ENCODE results near the gene ZNG1B. TPM values are rescaled to one million over a fixed set of nuclear protein-coding genes. Genes with fewer than 3 reads are reported as not detected.
"Not testable (repeated sequence)": the region's sequence is repeated elsewhere in the genome, so short reads cannot be mapped to it uniquely, and the experiment has no call there.

The ZNG1B gene
- 18.9 to 34.0 TPM (median 19.6 TPM) in 3 replicates for polyA plus RNA-seq
- 28.4 TPM for polyA plus RNA-seq (2011; ENCODE audit: low read depth)
- 11.2 and 19.0 TPM in 2 replicates for polyA plus RNA-seq (2011; cell fraction: cytosol; rRNA removed)
- 23.0 and 40.3 TPM in 2 replicates for polyA plus RNA-seq (2011; cell fraction: nucleus; rRNA removed)
- 17.6 and 25.2 TPM in 2 replicates for polyA plus RNA-seq (2012; ENCODE audit: low replicate concordance)
- 4.7 to 20.5 TPM (median 9.9 TPM) in 3 replicates for polyA minus RNA-seq
- polyA minus RNA-seq (2011; cell fraction: cytosol; rRNA and poly(A)+ RNA removed): 16.5 TPM
- 13.6 and 23.4 TPM in 2 replicates for polyA minus RNA-seq (2011; cell fraction: nucleus; rRNA and poly(A)+ RNA removed)

GRCh38 chr2:113437508-113438465, at the start of gene ZNG1B:
ZNG1B (plus strand) TSS chr2:113437691; CDS start chr2:113437869, 178 bp downstream.
- Histone ChIP-seq H2AFZ (ENCODE audit: control insufficient read depth, low read length) (peak within 1 kb of the TSS; percentile 26), H3K27ac (ENCODE audit: control insufficient read depth, insufficient read depth, low read length) (peak within 1 kb of the TSS; percentile 76), H3K4me3 (ENCODE audit: control insufficient read depth in 2 of 3, extremely low read depth in 1 of 3, insufficient read depth in 2 of 3, low read depth in 1 of 3, low read length in 3 of 3) (peak within 1 kb of the TSS; percentile 51 to 74 (median 61)), H3K4me2 (ENCODE audit: control insufficient read depth, extremely low read depth, insufficient read depth, low read depth, low read length) (peak within 1 kb of the TSS; percentile 62), H3K9ac (ENCODE audit: control insufficient read depth, extremely low read depth, insufficient read depth, low read length) (peak within 1 kb of the TSS; percentile 77)
- H3K9me3 ChIP-seq (ENCODE audit: control insufficient read depth, low read depth, low read length); dilution Hi-C loops (cut with MboI; ENCODE audit: extremely low pct_ligation_motif_present, low sequenced_read_pairs); H3K79me2 ChIP-seq (ENCODE audit: control insufficient read depth, insufficient read depth, low read length); H4K20me1 ChIP-seq (ENCODE audit: control insufficient read depth, extremely low read depth, insufficient read depth, low read length); FAIRE-seq; DNase-seq (ENCODE audit: low read depth, low spot score); H3K27me3 ChIP-seq (ENCODE audit: control insufficient read depth, extremely low read depth, insufficient read depth, low read length); H3K4me1 ChIP-seq (ENCODE audit: control insufficient read depth, extremely low read depth, insufficient read depth, low read length); H3K9me1 ChIP-seq (ENCODE audit: control insufficient read depth, extremely low read depth, insufficient read depth, low read length); H3K36me3 ChIP-seq (ENCODE audit: control insufficient read depth in 2 of 2, extremely low read depth in 1 of 2, insufficient read depth in 2 of 2, low read length in 2 of 2): not testable (repeated sequence)

DNA sequence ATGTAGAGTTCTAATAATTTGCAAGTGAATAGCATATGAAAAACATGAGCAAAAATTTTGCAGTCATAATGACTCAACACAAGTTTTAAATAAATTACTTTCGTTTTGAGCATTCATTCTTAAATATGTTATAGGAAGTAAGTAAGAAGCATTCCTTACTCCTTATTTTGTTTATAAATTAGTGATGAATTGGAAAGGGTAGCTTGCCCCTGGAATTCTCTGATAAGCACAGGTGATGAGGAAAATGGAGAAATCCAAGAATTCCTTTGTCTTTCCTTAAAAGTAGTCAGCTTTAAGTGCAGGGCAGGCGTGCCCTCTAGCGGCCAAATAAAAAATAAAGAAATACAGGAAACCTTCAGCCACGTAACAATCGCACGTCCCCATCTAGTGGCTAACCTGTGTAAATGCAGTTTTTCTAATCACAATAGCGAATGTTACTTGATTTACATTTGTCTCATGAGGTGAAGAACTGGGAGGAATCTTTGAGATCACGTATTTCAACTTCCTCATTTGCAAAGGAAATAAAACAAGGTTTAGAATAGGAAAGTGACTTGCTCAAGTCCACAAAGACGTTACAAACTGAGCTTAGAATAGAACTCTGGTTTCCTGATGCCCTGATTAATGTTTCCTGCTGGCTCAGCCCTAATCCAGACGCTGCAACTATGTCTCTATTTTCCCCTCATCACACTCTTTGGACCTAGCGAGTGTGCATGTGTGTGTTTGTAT, 47.2 kb upstream of the ZNG1B start:
- no peak overlapping the region for H3K4me3 ChIP-seq (ENCODE audit: control insufficient read depth in 2 of 3, extremely low read depth in 1 of 3, insufficient read depth in 2 of 3, low read depth in 1 of 3, low read length in 3 of 3)
- FAIRE-seq: no peak
- dilution Hi-C loops (cut with MboI; ENCODE audit: extremely low pct_ligation_motif_present, low sequenced_read_pairs): no loop called here

More for the DNA sequence above, 47.2 kb upstream of the ZNG1B start:
- Histone ChIP-seq H3K27ac (ENCODE audit: control insufficient read depth, insufficient read depth, low read length) (no peak overlapping the region), H3K9me3 (ENCODE audit: control insufficient read depth, low read depth, low read length) (no peaks in the 10 kb centered on the region), H3K4me2 (ENCODE audit: control insufficient read depth, extremely low read depth, insufficient read depth, low read depth, low read length) (peak overlapping the region; percentile 8), H3K36me3 (ENCODE audit: control insufficient read depth in 2 of 2, extremely low read depth in 1 of 2, insufficient read depth in 2 of 2, low read length in 2 of 2) (no peaks in the 10 kb centered on the region), H4K20me1 (ENCODE audit: control insufficient read depth, extremely low read depth, insufficient read depth, low read length) (no peaks in the 10 kb centered on the region), H3K4me1 (ENCODE audit: control insufficient read depth, extremely low read depth, insufficient read depth, low read length) (no peaks in the 10 kb centered on the region), H3K9ac (ENCODE audit: control insufficient read depth, extremely low read depth, insufficient read depth, low read length) (no peak overlapping the region), H3K79me2 (ENCODE audit: control insufficient read depth, insufficient read depth, low read length) (no peaks in the 10 kb centered on the region), H2AFZ (ENCODE audit: control insufficient read depth, low read length) (no peak overlapping the region), H3K27me3 (ENCODE audit: control insufficient read depth, extremely low read depth, insufficient read depth, low read length) (no peaks in the 10 kb centered on the region), H3K9me1 (ENCODE audit: control insufficient read depth, extremely low read depth, insufficient read depth, low read length) (no peaks in the 10 kb centered on the region)
- DNase-seq (ENCODE audit: low read depth, low spot score): peak; percentile 26
- TF ChIP-seq CTCF (optimal IDR thresholded peaks at IDR 0.05 in 1 of 3, IDR thresholded peaks at IDR 0.05 in 1 of 3, conservative IDR thresholded peaks at IDR 0.05 in 1 of 3; ENCODE audit: extremely low read depth in 1 of 3, insufficient read depth in 2 of 3, low read length in 3 of 3): peak; percentile 26 to 86 (median 78)
- TF ChIP-seq EZH2 (IDR thresholded peaks at IDR 0.05; ENCODE audit: low read length): no peak
